ENCODE data around the gene TRMO.
A peak's percentile ranks its signal among the peaks of the same experiment; 100 is the strongest.

TRMO gene

DNA sequence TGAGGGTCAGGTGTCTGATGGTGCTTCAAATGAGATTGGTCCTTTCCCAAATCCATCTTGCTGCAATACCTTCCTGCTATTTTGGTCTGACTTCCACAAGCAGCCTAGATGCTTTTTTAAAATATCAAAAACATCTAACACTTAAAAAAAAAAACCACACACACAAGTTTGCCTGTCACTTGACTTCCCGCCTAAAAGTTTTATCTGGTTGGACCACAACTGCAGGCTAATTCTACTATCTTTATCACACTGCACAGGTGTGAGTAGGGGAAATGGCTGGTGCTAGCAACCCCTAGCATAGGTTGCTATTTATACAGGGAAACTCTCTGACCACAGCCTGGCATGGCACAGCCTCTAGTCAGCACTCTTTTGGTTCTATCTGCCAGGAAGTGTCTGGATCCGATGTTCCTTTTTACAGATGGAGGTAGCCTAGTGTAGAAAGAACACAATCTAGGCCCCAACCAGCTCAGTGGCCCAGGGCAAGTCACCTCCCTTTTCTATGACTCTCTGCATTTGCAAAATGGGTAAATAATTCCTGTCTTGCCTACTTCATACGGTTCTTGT lies 15.9 kb upstream of the TRMO start, which contains the start of gene HEMGN:
Gene HEMGN (minus strand): TSS at position 92 of the 564 bp plus-strand sequence. CDS start 36 bp downstream, at position 56.
- peak; percentile 98 for DNase-seq

DNA sequence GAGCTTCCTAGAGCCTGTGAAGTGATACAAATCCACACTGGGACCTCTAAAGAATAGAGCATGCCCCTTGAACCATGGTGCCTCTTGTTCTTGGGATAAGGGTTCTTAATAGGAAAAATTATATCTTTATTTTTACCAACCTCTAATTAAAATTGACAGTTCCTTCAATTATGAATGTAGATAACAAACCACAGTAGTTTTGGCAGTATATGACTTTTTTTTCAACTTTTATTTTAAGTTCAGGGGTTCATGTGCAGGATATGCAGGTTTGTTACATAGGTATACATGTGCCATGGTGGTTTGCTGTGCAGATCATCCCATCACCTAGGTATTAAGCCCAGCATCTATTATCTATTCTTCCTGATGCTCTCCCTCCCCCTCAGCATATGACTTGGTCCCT lies 14.7 kb upstream of the TRMO start:
- DNase-seq = no peak

DNA sequence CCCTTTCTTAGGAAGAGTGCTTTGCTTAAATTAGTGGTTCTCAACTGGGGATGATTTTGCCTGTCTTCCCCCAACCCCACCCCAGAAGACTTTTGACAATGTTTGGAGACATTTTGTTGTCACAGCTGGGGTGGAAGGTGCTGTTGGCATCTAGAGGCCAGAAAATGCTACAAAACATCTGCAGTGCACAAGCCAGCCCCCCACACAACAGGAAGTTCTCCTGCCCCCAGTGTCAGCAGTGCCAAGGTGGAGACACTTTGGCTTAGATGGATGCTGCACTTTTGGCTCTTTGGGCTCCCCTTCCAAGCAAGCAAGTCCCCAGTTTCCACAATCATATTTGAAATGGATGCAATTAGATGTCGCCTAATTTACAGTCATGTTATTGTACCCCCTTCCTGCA lies 13.0 kb upstream of the TRMO start:
- no peak for DNase-seq

DNA sequence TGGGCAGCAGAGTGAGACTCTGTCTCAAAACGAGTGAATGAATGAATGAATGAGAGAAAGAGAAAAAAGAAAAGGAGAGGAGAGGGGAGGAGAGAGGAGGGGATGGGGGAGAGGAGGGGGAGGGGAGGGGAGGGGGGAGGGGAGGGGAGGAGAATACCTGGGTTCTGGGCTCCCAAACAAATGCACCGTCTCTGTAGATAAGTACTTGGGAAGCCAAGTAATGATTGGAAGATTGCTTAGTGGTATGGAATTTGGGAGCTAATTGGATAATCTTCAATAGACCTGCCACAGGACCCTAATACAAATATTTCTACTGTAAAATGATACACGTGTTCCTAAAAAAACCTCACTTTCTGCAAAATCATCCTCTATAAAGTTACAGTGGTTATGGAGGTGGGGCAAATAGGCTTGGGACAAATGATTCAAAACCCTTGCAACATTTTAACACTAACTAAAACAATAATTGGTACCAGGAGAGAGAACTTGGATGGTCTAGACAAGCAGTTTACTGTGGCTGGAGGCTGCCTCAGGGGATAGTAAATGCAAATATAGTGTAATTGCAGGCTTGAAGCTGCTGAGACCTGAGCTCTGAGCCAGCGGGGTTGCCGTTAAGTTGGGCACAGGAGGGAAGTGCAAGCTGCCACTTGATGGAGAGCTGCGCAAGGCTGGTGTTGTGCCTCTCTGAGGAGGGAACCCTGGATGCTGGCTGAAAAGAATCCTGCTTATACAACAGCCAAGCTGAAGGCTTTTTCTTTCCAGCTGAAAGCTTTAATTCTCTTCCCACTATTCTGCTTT lies 12.2 kb upstream of the TRMO start:
- DNase-seq = peak; percentile 73

DNA sequence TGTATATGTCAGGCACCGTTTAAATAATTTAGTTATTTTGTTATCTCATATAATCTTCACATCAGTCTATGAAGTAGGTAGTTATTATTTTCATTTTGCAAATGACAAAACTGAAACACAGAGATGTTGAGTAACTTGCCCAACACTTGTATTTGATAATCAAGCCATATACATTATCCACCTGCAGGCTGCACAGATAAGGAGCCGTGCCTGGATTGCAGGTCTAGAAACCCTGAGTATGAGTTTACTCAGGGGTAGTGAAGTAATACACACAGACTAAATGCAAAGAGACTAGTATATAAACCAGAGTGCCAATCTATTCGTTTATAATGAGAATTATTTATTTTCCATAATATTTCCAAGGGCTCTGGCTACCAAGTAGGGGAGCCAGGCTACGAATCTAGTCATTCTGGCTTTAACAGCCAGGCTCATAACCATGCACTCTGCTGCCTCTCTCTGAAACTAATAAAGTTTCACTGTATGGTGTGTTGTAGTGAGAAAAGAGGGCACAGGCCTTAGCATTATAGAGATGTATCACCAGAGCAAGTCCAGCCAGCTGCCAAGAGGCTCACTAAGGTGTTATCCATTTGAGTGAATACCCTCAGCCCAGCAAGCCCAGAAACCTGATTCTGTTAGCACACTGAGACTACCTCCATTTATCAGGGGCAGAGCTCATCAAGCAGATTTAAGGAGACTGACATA lies 11.1 kb upstream of the TRMO start:
- no peak for DNase-seq

DNA sequence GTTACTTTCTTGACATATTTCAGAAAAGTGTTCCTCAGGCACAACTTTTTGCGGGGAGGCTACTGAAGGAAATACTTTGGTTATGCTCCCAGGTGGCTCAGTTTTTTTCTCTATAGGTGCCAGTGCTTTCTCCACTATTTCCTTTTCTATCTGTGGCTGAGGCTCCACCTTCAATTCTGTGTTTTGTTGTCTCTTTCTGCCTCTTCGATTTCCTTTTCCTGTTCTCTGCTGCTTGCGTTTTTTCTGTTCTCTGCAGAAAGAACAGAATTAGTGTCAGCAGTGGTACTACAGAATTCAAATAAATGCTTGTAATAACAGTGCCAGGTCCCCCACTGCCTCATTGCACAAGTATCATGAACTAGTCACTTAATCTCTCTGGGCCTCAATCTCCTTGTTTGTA lies 8.7 kb upstream of the TRMO start:
- no peak for DNase-seq

DNA sequence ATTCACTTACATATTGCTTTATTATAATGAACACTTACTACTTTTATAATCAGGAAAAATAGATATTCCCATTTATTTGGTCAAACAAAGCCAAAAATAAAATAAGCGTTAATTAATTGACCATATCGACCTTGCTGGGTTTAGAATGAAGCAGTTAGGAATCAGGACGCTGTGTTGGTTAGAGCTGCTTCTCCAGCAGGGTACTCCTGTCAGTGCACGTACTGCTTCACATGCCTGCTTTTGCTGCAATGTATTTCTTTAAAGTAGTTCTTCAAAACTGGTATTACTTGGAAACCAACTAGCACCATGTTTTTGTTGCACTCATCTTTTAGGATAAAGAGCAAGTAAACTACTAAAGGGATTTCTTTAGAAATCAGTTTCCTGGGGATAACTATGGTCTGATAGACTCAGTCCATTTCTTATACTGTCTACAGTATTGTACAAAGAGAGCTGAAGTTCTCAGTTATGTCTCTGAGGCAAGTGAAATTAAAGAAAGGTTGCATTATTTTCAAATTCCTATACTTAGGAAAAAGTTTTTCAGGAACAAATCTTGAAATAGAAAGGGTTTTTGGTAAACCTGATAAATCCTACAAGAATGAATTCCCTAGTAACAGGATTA lies 6.8 kb upstream of the TRMO start:
- no peak for DNase-seq

DNA sequence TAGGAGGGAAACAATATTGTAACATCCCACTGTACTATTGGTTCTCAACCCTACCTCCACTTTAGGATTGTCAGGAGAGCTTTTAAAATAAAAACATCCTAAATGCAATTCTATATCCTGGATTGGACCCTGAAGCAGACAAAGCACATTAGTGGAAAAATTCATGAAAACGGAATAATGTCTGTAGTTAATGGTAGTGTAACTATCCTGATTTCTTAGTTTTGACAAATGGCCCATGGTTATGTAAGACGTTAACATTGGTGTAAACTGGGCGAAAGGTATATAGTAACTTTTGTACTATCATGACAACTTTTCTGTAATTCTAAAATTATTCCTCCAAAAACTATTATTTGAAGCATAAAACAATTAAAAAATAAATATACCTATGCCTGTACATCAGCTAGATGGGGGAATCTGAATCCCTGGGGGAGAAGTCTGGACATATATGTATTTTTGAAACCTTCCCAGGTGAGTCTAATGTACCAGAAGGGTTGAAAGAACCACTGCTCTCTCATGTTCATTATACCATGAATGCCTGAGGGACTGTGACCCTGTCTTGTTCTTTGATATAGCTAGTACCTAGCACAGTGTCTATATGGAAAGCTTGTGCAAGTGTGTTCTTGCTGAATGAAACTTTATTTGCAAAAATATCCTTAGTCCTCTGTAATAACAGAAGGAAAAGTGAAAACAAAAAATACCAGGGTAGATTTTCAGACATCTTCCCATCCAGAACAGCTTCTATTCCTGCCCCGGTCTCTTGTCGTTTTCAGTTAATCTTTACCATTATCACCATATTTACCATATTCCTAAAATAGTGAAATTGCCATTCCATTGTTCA lies 3.4 kb upstream of the TRMO start:
- no peak for DNase-seq

DNA sequence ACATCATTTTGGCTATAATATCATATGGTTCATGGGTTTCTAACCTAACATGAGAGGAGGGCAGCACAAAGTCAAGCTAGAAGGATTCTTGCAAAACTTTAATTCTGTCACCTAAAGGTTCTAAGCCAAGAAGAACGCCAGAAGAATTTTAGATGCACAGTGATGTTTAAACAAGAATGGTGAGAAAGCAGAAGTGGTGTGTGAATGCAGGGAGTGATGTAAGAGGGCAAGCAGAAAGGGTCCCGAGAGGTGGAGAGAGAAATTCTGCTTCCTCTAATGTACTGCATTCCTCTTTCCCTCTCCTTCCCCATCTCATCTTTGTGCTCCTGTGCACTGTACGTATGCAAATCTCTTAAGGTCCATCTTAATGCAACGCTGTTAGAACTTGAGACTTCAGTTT lies 2.1 kb upstream of the TRMO start:
- DNase-seq = peak; percentile 78

DNA sequence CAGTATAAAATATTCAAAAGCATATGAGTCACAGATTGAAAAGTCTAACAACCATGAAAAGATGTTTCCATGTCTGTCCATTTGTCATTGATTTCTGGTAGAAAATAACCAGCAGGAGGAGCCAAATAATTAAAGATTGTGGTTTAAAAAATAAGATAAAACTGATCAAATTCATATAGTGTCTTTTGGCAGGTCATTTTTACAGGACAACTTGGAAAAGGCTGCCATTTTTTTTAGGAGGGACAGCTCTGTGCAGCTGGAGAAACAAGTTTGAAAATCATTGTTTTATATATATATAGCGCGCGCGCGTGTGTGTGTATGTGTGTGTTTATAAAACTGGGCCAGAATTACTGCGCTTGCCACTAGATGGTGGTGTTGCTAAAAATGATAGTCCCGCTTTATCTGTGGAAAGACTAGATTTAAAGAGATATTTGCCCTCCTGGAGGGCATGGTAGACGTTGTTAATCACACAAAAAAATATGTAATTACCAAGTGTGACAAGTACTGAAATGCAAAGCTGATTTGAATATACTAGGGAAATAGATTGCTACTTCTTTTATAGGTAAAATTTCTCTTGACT lies 1.3 kb upstream of the TRMO start:
- peak; percentile 93 for DNase-seq

DNA sequence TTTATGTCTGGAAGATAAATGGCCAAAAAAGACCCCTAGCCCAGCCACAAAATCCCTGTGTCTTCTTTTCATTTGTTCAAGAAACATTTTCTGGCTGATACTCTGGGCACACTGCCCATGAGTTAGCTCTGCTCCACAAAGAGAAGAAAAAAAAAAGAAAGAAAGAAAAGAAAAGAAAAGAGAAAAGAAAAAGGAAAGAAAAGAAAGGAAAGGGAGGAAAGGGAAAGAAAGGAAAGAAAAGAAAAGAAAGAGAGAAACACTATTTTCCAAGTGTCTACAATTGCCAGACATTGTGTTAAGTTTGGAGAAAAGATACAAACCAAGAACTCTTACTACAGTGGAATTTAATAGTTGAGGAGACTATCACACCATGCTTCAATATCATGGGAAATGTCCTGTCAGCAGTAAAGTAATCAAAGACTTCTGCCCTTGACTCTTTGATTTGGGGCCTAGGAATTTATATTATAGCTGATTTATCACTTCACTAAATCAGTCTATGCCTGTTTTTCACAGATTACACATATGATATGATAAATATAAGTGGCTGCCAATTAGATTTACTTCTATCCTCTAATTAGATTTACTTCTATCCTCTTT lies 3.0 kb downstream of the TRMO start:
- no peak for DNase-seq

DNA sequence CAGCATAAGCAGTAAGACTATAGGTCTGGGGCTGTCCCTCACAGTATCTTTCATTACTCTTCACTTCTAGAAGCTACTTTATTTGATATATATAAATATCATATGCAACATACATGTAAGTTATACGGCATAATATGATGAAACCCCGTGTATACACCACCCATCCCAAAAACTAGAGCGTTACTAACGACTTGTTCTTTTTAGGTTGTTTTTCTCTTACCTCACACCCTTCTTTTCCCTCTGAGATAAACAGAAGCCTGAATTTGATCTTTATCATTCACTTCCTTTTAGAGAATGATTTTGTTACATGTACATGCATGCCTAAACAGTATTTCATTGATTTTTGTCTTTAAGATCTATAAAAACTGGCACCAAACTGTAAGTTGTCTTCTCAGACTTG lies 3.7 kb downstream of the TRMO start:
- DNase-seq = peak; percentile 66

DNA sequence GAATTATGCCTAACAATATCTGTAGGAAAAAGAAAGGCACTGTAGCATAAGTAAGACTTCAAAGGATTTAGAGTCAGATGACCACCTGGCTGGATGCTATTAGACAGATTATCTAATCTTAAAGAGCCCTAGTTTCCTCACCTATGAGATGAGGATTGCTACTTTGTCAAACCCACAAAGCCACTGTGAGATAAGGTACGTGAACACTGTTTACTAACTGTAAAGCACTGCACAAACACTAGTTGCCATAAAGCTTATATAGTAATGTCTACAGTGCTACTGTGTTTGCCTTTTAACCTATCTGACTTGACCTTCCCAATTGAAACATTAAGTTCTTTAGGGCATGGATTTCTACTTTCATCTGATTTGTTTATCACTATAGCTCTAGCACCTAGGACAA lies 10.3 kb downstream of the TRMO start:
- DNase-seq = no peak

DNA sequence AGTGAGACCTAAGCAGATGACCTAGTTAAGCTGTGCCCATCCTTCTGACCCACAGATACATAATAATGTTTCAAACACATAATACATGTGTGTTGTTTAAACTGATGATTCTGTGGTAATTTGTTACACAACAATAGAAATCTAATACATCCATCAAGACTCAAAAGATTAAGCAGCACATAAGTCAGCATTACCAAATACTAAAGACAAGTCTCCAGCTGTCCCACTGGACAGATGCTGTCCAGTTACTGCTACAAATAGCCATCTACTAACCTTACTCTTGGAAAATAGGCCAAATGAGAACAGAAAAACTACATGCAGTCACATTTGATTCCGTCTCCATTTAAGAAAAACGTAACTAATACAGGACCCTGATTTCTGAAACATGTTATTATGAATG lies 10.8 kb downstream of the TRMO start:
- DNase-seq = no peak

DNA sequence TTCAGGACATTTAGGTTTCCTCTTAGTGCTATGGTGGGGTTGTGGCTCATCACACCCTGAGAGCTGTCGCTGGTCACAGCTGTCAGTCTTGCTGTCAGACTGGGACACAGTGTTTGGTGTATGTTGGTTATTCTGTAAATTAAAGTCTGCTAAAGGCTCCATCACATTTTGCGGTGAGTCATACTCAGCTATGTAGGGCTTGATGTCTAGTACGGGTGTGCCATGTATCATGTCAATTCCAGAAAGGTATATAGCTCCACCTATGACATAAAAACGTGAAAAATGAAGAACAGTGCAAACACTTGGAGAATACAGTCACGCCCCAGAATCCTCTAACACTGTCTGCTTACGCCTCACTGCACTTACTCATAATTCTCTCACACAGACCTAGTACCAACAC lies 11.9 kb downstream of the TRMO start:
- DNase-seq = no peak

DNA sequence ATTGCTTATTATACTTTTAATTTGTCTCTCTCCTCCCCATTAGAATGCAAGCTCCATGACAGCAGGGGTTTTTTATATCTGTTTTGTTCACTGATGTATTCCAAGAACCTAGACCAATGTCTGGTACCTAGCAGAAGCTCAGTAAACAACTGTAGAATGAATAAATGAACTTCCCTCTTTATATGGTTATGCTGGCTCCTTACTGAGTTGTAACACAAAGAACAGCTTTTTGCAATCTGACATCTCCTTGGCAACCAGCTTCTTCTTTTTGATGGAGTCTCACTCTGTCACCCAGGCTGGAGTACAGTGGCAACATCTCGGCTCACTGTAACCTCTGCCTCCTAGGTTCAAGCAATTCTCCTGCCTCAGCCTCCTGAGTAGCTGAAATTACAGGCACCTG lies 13.6 kb downstream of the TRMO start:
- DNase-seq = peak; percentile 68

DNA sequence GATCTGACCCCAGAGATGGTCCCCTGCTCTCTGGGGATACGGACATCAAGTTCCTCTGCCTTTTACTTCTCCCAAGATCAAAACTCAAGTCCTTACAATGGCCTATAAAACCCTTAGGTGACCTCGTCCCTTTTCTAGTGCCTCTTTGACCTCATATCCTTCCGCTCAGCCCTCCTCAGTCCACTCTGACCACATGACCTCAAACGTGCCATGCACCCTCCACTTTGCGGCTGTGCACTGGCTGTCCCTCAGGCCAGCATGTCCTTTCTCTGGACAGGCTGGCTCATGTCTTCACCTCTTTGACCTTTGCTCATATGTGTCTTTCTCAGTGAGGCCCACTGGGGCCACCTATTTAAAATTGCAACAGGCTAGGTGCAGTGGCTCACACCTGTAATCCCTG lies 14.7 kb downstream of the TRMO start:
- DNase-seq = no peak

DNA sequence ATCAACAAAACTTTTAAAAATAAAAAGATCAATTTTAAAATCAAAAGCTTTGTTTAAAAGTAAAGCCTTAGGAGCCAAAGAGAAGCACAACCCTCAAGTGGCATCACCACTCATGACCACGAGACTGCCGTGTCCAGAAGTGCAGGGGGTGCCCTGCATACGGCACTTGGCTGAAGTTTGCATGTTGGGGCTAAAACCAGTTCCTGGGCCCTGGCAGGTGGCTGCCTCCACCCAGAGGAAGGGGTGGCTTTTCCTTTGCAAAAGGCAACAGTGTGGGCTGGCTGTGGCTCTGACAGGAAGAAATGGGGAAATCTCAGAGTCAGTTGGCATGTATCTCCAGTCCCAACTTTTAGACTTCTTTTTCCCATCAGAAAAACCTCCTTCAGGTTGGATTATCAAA lies 15.3 kb downstream of the TRMO start:
- peak; percentile 46 for DNase-seq

DNA sequence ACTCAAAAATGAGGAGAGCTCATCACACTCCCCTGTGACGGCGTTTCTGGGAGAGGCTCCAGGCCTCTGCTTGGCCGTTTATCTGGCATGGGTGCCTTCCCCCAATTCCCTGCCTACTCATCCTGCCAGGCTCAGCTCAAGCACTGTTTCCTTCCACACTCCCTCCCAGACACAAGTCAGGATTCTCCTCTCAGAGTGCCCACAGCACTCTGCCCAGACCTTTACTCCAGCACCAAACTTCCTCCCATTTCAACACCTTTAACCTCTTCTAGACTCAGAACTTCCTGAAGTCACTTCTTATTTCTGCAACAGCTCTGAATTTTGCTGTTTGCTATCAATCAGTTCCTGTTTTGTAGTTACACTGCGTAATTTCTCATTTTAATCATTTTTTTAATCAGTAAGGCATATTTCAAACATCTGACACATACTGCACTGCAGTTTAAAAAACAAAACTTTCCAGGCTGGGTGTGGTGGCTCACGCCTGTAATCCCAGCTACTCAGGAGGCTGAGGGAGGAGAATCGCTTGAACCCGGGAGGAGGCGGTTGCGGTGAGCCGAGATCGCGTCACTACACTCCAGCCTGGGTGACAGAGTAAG lies 16.0 kb downstream of the TRMO start:
- peak; percentile 76 for DNase-seq

DNA sequence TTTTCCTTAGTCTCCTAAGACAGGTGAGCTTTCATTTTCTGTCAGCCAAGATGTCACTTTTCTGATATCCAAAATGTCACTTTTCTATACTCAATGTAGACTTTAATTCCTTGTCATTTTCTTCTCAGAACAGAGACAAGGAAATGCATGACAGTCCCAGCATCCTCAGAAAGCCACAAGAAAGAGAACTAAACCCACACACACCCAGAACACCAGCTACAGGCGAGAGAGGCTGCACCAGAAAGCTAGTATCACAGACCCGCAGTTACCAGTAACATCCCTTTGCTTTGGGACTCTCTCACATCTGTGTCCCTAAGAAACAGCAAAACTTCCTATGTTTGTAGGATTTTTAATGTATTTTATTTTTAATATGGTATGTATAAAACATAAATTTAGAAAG lies 17.1 kb downstream of the TRMO start:
- peak; percentile 47 for DNase-seq

DNA sequence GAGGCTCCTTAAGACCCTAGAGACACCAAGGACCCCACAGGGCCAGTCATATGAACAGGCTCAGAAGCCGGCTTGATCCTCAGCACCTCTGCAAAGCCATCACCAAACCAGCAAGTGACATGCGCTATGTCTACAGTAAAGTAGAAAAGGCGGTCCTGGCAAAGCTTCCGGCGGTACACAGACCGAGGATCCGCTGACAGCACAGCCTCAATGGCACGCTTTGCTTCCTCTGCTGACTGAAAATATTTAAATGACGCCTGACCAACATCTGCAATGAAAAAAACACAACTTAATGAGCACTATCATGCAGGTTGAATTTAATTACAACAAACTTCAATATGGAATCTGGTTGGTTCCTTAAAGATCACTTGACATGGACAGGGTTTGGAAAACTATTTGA lies 17.6 kb downstream of the TRMO start:
- DNase-seq = no peak

DNA sequence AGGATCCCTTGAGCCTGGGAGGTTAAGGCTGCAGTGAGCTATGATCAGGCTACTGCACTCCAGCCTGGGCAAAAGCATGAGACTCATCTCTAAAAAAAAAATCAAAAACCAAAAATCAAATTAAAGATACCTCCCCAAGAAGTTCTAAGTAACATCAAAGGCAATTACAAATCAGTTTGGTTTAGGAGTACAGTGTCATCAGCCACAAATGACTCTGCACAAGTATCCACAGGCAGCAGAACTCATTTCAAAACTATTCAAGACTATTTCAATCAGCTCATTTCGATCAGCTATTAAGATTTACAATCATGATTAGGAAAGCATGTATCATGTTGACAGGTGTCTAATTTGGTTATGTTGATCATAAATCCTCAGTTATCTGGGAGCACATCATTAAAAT lies 19.1 kb downstream of the TRMO start:
- no peak for DNase-seq

All from hematopoietic multipotent progenitor cell treated with erythropoietin and hydrocortisone succinate and interleukin-3 and kit ligand, for 4 days (in vitro differentiated cells).